K562 (cell line): Measurements from ENCODE around the gene RBSN. TPM values are rescaled to one million over a fixed set of nuclear protein-coding genes. Genes with fewer than 3 reads are reported as not detected.
A peak's percentile ranks its signal among the peaks of the same experiment; 100 is the strongest.

Source experiments
- CTCF ChIP-seq, 3 experiments: IDR thresholded peaks in 2 of 3; conservative IDR thresholded peaks in 1 of 3; 2 replicates each; pipeline ENCODE4 v1.5.1; 2011 to 2012; ENCODE audit warnings: low read length in 3 of 3, mild to moderate bottlenecking in 3 of 3, control low read depth in 2 of 3, improper control_type of control experiment in 1 of 3, inconsistent platforms in 1 of 3, low read depth in 1 of 3, mixed read lengths in 1 of 3, moderate library complexity in 1 of 3; ENCODE audit not compliant: insufficient read depth in 2 of 3
- EP300 ChIP-seq: IDR thresholded peaks from 2 replicates; pipeline ENCODE4 v1.6.1; 2012; ENCODE audit warnings: low read length, improper control_type of control experiment
- EWSR1 ChIP-seq: fragments of 450-650 bp; IDR thresholded peaks from 2 replicates; pipeline ENCODE4 v1.6.1; 2018; ENCODE audit warnings: borderline replicate concordance, mild to moderate bottlenecking, low read depth, moderate library complexity; ENCODE audit not compliant: partially characterized antibody
- MAFF ChIP-seq: IDR thresholded peaks from 2 replicates; pipeline ENCODE4 v1.6.1; 2012; ENCODE audit warnings: low read length, improper control_type of control experiment
- MNT ChIP-seq, 2 experiments: fragments of 450-650 bp; conservative IDR thresholded peaks; 2 replicates each; pipeline ENCODE4 v1.6.1; 2017; ENCODE audit warnings: mild to moderate bottlenecking in 2 of 2, moderate library complexity in 2 of 2
- POLR2B ChIP-seq: fragments of 450-650 bp; IDR thresholded peaks from 2 replicates; pipeline ENCODE4 v1.6.1; 2018; ENCODE audit warnings: low read depth; ENCODE audit not compliant: partially characterized antibody
- STAG1 ChIP-seq: sonication (generic); formaldehyde crosslinking; IDR thresholded peaks from 2 replicates; pipeline ENCODE4 v1.5.0; 2020; ENCODE audit warnings: missing genetic modification reagents, borderline replicate concordance
- YY1 ChIP-seq, 3 experiments: IDR thresholded peaks; 2 replicates each; pipeline ENCODE4 v1.6.1; 2011; ENCODE audit warnings: low read length in 2 of 3, mild to moderate bottlenecking in 2 of 3, moderate library complexity in 2 of 3, borderline replicate concordance in 1 of 3, control low read depth in 1 of 3, low read depth in 1 of 3; ENCODE audit not compliant: insufficient read depth in 3 of 3, insufficient replicate concordance in 2 of 3, control insufficient read depth in 1 of 3, insufficient read length in 1 of 3; ENCODE audit errors: extremely low read depth in 1 of 3
- ZNF146 ChIP-seq: IDR thresholded peaks from one replicate; pipeline ENCODE4 v1.6.1; 2018; ENCODE audit warnings: missing compliant biosample characterization; ENCODE audit not compliant: unreplicated experiment
- polyA plus RNA-seq, 8 experiments: library from polyadenylated mRNA; depleted of rRNA in 4 of 8; stranded (reverse) in 5 of 8; unstranded in 3 of 8; fragments of >200 nt; fragmentation: Nextera tagmentation in 2 of 8; fragmentation: Illumina TruSeq in 1 of 8; extraction: Ambion mirVana in 2 of 8; extraction: Trizol in 1 of 8; gene quantifications; 2 replicates each; pipeline versions ENCODE4 v1.2.1 to v1.2.3, GENCODE V29; 2011 to 2014; ENCODE audit warnings: inconsistent platforms in 1 of 8, missing spikeins in 1 of 8
- total RNA-seq, 7 experiments: library from RNA; depleted of rRNA in 6 of 7; stranded (reverse); fragments of >200 nt in 6 of 7; fragmentation: Illumina TruSeq in 2 of 7; extraction: Trizol in 2 of 7; gene quantifications; 2 replicates each; pipeline versions ENCODE4 v1.2.1 to v1.2.3, GENCODE V29; 2011 to 2021; ENCODE audit warnings: low replicate concordance in 1 of 7

The RBSN gene
- total and polyA plus RNA-seq, 9 of the 15 experiments (the other 6 are each of a cell fraction or from before 2014, with no cell fraction given) = 2.9 to 19.6 (median 15.0) TPM

GRCh38 chr3:15108082-15108545 is 9.2 kb upstream of the RBSN start (continued):
- TF ChIP-seq STAG1 (CRISPR knock-in tag) (peak; percentile 81; the same call in 1 of the 2 replicates), YY1 (IDR thresholded peaks at IDR 0.05; ENCODE audit: borderline replicate concordance in 1 of 3, control insufficient read depth in 1 of 3, extremely low read depth in 1 of 3, insufficient read depth in 3 of 3, insufficient read length in 1 of 3, insufficient replicate concordance in 2 of 3, low read depth in 1 of 3, low read length in 2 of 3) (peak in 1 of 3 experiments; percentile 30), CTCF (IDR thresholded peaks at IDR 0.05 in 2 of 3, conservative IDR thresholded peaks at IDR 0.05 in 1 of 3; ENCODE audit: insufficient read depth in 2 of 3, low read depth in 1 of 3, low read length in 3 of 3) (peak; percentile 93 to 99 (median 93)), MAFF (no peak), EWSR1 (no peak), EP300 (no peak), POLR2B (no peak), MNT (conservative IDR thresholded peaks at IDR 0.05) (0 out of 4 replicates have a peak, but pooled peaks of 1 of the 2 experiments have one; percentile 30), ZNF146 (no peak)
- TF ChIP-seq, all 486 proteins: peak for 32
